Measurements from ENCODE around the gene CST8.

CST8 gene

DNA sequence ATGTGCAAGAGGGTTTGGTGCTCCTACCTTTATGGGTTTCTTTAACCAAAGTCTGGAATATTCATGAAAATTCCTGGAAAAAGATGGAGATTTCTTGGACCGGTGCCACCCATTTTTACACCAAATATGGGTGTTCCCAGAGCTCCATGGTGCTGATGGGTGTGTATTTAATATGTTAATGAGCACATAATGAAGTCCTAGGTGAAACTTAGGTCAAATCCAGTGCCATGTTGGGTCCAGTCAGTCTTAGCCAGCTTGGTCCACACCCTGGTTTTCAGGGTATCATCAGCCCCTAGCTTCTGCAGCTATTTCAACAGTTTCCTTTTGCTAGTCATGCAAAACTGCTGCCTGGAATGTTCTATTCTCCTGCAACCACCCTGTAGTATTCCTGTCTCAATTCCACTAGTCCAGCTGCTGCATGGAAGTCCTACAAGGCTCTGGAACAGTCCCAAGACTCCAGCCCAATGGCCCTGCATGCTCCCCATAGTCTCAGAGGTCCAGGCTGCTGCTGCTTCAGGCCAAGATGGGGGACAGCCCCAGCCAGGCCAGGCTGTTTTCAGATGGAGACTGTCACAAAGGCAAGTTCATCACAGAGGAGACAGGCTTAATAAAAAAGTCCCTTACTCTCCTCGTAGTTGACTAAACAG, 45.5 kb downstream of the CST8 start:
- in situ Hi-C loops (cut with HindIII; ENCODE audit: low sequenced_read_pairs): no loop called here
- H3K4me3 ChIP-seq (ENCODE audit: low read depth, low read length): no peak overlapping the region
- TF ChIP-seq, protein P1, sequence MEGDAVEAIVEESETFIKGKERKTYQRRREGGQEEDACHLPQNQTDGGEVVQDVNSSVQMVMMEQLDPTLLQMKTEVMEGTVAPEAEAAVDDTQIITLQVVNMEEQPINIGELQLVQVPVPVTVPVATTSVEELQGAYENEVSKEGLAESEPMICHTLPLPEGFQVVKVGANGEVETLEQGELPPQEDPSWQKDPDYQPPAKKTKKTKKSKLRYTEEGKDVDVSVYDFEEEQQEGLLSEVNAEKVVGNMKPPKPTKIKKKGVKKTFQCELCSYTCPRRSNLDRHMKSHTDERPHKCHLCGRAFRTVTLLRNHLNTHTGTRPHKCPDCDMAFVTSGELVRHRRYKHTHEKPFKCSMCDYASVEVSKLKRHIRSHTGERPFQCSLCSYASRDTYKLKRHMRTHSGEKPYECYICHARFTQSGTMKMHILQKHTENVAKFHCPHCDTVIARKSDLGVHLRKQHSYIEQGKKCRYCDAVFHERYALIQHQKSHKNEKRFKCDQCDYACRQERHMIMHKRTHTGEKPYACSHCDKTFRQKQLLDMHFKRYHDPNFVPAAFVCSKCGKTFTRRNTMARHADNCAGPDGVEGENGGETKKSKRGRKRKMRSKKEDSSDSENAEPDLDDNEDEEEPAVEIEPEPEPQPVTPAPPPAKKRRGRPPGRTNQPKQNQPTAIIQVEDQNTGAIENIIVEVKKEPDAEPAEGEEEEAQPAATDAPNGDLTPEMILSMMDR (IDR thresholded peaks at IDR 0.05; ENCODE audit: low read depth, low read length, missing control alignments): no peak
- no peak for DNase-seq (ENCODE audit: low read depth)

DNA sequence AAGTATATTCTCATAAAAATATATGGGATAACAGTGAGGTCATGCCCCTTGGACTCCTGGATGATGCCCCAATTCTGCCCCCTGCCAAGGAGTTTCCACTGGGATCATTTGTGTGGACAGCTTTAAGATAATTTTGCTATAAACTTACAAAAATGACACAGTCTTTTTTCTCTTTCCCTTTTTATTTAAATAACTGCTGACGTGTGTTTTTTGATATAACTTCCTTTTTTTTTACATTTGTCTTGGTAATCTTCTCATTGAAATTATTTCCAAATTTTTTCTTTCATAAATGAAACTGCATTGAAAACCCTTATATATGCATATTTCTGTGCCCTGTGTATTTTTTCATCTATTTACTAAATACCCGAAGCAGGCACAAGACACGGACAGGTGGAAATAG, 46.1 kb downstream of the CST8 start:
- H3K4me3 ChIP-seq (ENCODE audit: low read depth, low read length): no peak overlapping the region
- in situ Hi-C loops (cut with HindIII; ENCODE audit: low sequenced_read_pairs): no loop called here
- TF ChIP-seq, protein P1 (IDR thresholded peaks at IDR 0.05; ENCODE audit: low read depth, low read length, missing control alignments): no peak
- DNase-seq (ENCODE audit: low read depth): no peak

DNA sequence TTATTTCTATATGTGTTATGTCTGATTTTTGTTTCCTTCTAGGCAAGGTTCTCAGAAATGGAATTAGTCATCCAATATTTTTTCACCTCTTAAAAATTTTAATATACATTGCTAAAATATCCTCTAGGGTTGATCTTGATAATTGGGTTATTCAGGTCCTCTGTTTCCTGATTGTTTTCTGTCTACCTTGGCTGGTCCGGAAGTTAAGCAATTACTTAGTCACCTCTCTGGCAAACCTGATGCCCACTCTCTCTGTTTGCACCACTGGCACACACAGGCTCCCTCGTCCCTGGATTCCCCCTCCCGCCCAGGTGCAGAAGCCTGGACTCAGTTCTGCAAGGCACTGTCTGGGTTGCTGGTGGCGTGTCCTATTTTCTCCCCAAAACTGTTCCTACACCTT, 49.7 kb downstream of the CST8 start:
- TF ChIP-seq, protein P1 (IDR thresholded peaks at IDR 0.05; ENCODE audit: low read depth, low read length, missing control alignments): no peak
- no peak overlapping the region for H3K4me3 ChIP-seq (ENCODE audit: low read depth, low read length)
- in situ Hi-C loops (cut with HindIII; ENCODE audit: low sequenced_read_pairs): no loop called here
- DNase-seq (ENCODE audit: low read depth): no peak

DNA sequence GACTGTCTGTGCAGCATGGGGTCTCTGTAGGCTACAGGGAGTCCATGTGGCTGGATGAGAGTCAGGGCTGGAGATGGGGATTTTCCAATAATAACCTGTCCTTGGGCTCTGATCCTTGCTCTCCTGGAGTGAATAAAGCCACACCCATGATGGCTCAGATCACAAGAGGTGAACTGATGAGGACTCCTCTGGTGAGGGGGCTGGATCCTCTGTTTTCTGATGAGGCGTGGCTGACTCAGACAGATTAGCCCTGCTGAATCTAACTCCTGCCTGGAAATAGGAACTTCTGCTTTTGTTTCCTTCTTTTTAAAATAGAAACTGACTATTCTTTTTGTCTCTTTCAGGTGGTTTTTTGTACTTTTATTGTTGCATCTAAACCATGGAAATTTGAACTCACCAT, 50.4 kb downstream of the CST8 start:
- H3K4me3 ChIP-seq (ENCODE audit: low read depth, low read length): no peak overlapping the region
- TF ChIP-seq, protein P1 (IDR thresholded peaks at IDR 0.05; ENCODE audit: low read depth, low read length, missing control alignments): no peak
- in situ Hi-C loops (cut with HindIII; ENCODE audit: low sequenced_read_pairs): no loop called here
- DNase-seq (ENCODE audit: low read depth): no peak

DNA sequence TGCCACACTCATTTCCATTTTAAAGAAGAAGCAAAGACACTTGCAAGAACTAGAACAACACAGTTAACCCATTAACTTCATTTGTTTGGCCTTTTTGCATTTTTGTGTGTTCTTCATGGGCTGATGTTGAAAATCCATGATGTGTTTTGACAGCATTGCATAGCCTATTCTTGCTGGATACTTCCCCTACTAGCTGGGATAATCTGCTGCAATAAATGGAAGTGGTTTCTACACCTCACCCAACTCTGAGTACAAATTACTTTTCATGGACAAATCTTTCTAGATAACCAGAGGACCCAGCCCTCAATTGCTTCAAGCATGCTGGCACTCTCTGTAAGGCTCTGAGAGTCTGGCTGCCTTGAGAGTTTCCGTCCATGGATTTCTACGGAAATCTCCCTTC, 50.9 kb downstream of the CST8 start:
- no peak for DNase-seq (ENCODE audit: low read depth)
- TF ChIP-seq, protein P1 (IDR thresholded peaks at IDR 0.05; ENCODE audit: low read depth, low read length, missing control alignments): no peak
- in situ Hi-C loops (cut with HindIII; ENCODE audit: low sequenced_read_pairs): no loop called here
- H3K4me3 ChIP-seq (ENCODE audit: low read depth, low read length): no peak overlapping the region

DNA sequence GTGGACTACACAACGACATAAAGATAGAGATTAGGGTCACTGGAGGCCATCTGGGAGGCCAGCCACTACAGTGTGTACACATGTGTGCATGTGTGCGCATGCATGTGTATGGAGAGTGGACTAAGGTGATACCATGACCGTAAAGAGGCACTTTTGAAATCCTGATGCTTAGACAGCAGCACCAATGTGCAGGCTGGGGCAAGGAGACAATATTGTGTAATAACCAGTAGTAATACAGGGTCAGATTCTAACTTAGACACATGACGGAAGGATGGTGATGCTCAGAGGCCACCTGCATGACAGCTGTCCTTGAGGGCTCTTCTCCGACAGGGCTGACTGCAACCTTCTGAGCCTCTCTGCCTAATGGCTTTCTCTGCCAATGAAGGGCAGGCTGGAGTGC, 51.9 kb downstream of the CST8 start:
- TF ChIP-seq, protein P1 (IDR thresholded peaks at IDR 0.05; ENCODE audit: low read depth, low read length, missing control alignments): no peak
- no peak for DNase-seq (ENCODE audit: low read depth)
- H3K4me3 ChIP-seq (ENCODE audit: low read depth, low read length): no peak overlapping the region
- in situ Hi-C loops (cut with HindIII; ENCODE audit: low sequenced_read_pairs): no loop called here
